Natural killer cell treated with Interleukin-12 subunit alpha and Interleukin-12 subunit beta and Interleukin-15 and Interleukin-18, amount 100 ng/mL, for 72 hours (primary cell): Measurements from ENCODE around the gene TTLL3. TPM values are rescaled to one million over a fixed set of nuclear protein-coding genes. Genes with fewer than 3 reads are reported as not detected.

ENCODE experiments used
- ATAC-seq, 2 donors: fragments of 150-1000 bp; cut with Tn5 transposase in 1 of 2; sonication (Bioruptor Pico), chemical (Tn5 transposase) in 1 of 2; 2 replicates each; pipeline ENCODE4 v1.10.0; 2021
- DNase-seq: peaks from one replicate; pipeline ENCODE4 v3.0.0; 2022; ENCODE audit warnings: low spot score
- H3K27ac Mint-ChIP-seq, 2 donors: 1 replicate in 1 of 2; 2 replicates in 1 of 2; pipeline ENCODE4 v1.8.0; 2022; ENCODE audit warnings: mixed read lengths in 2 of 2, mild to moderate bottlenecking in 1 of 2, moderate library complexity in 1 of 2
- H3K27me3 Mint-ChIP-seq, 2 donors: 1 replicate in 1 of 2; 2 replicates in 1 of 2; pipeline ENCODE4 v1.8.0; 2022; ENCODE audit warnings: mixed read lengths in 2 of 2
- H3K36me3 Mint-ChIP-seq: one replicate; pipeline ENCODE4 v1.8.0; 2022; ENCODE audit warnings: mixed read lengths
- H3K4me1 Mint-ChIP-seq, 2 donors: 1 replicate in 1 of 2; 2 replicates in 1 of 2; pipeline ENCODE4 v1.8.0; 2022; ENCODE audit warnings: low read depth in 2 of 2, mixed read lengths in 2 of 2, mild to moderate bottlenecking in 1 of 2
- H3K4me3 Mint-ChIP-seq: one replicate; pipeline ENCODE4 v1.8.0; 2022; ENCODE audit warnings: mixed read lengths
- H3K9me3 Mint-ChIP-seq: 2 replicates; pipeline ENCODE4 v1.8.0; 2022; ENCODE audit warnings: mixed read lengths
- total RNA-seq, 2 donors: library from RNA; stranded (reverse); gene quantifications; one replicate each; pipeline ENCODE4 v1.2.3, GENCODE V29; 2022

Gene TTLL3
- total RNA-seq, 2 donors from 2014 or later: 50.0 to 91.3 TPM

DNA sequence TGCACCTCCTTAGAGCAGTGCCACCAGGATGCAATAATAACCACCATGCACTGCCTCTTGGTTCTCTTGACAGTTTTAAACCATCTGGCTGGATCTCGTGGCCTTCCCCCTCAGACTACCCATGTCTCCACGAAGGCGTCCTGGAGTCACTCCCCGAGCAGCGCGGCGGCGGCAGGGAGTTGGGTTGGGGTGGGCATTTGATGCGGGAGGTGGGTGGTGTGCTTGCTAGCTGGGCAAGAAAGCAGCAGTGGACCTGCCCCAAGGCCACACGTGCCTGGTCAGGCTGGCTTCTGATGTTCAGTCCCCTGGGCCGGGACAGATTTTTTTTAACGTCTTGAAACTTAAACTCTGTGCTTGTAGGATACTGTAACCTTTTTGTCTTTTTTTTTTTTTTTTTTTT is 3.9 kb upstream of the TTLL3 start:
- H3K9me3 Mint-ChIP-seq: no peaks in the 10 kb centered on the region
- ATAC-seq: no peak
- H3K4me3 Mint-ChIP-seq: no peak overlapping the region
- H3K36me3 Mint-ChIP-seq: peaks cover 20% of the 10 kb centered on the region
- peaks cover 49 to 56% of the 10 kb centered on the region in 2 donors for H3K4me1 Mint-ChIP-seq
- no peaks in the 10 kb centered on the region for H3K27me3 Mint-ChIP-seq
- DNase-seq: no peak
- peak overlapping the region in 1 of 2 donors; percentile 91 for H3K27ac Mint-ChIP-seq

DNA sequence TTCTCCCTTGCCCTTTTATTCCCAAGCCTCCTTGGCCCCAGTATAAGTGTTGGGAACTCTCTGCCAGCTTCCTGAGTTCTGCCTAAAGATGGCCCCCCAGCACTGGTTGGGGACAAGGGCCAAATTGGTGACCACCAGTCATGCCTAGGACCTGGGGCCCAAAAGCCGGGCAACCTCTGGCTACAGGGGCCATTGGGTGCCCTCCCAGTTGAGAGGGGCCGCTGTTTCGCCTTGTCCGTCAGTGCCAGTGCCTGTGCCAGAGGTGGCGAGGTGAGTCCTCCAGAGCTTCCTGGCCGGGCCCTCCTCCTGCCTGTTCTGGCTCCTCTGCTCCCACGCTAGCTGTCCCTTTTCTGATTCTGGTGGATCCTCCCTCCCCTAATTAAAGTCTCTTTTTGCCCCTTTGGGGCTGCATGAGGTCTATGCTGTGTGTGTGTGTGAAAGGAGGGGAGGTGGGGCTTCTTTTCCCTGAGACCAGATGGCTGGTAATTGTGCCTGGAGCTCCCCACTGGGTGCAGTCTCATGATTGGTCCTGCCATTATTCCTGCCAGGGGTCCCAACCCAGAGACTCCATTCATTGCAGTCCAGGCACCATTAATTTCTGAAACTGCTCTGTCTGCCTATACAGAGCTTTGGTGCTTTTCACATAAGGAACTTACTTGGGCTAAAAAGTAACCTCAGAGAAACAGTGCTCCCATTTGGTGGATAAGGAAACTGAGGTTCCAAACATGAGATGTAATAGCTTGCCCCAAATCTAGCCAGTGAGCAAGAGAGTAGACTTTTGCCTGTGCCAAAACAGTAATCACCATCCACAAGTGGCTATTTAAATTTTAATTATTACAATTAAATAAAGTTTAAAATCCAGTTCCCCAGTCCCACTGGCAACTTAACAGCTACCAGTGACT is 3.1 kb upstream of the TTLL3 start:
- Mint-ChIP-seq H3K4me3 (no peak overlapping the region), H3K27ac (peak overlapping the region; percentile 91), H3K4me1 (peaks cover 56 to 63% of the 10 kb centered on the region in 2 donors), H3K9me3 (no peaks in the 10 kb centered on the region), H3K36me3 (peaks cover 23% of the 10 kb centered on the region), H3K27me3 (no peaks in the 10 kb centered on the region)
- DNase-seq (no peak), ATAC-seq (no peak)

DNA sequence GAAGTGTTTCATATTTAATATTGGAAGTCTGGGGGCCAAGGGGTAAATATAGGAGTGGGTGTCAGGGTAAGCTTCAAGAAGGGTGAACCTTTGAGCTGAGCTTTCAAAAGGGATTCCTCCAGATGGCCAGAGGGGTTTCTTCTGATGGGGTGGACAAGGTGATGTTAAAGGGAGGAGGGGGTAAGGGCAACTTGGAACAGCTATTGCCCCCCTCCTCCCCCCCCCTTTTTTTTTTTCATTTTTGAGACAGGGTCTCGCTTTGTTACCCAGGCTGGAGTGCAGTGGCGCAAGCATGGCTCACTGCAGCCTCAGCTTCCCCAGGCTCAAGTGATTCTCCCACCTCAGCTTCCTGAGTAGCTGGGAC is 2.1 kb upstream of the TTLL3 start:
- H3K4me3 Mint-ChIP-seq: peak overlapping the region; percentile 75
- H3K36me3 Mint-ChIP-seq: peaks cover 22% of the 10 kb centered on the region
- peak in 1 of 2 donors; percentile 1 for ATAC-seq
- H3K27ac Mint-ChIP-seq: peak overlapping the region; percentile 91
- DNase-seq: no peak
- peaks cover 56 to 63% of the 10 kb centered on the region in 2 donors for H3K4me1 Mint-ChIP-seq
- no peaks in the 10 kb centered on the region for H3K27me3 Mint-ChIP-seq
- no peaks in the 10 kb centered on the region for H3K9me3 Mint-ChIP-seq

DNA sequence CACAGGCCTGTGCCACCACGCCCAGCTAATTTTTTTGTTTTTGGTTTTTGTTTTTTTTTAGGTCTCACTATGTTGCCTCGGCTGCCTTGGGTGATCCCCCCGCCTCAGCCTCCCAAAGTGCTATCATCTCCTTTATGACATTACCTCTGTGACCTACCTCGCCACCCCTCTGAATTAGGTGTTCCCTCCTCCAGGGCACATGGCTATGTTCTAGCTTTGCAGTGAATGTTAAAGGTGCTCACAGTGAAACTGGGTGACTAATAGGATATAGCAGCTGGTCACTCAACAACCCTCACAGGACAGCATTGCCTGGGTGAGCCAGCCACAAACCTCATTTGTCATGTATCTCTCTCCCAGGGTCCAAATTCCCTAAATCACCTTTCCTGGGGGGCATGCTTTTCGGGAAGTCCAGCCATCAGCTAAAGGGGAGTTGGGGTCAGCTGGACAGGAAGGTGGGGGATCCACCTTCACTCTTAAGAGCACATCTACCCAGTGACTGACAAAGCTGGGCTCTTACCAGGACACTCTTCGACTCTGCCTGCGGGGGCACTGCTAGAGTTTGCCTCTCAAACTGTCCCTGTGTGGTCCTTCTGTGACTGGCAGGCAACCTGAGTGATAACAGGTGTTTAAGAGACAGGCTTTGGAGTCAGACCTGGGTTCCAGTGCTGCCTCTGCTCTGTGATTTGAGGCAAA is 1.6 kb upstream of the TTLL3 start:
- Mint-ChIP-seq H3K27ac (peak overlapping the region; percentile 91), H3K4me1 (peaks cover 51 to 58% of the 10 kb centered on the region in 2 donors), H3K4me3 (peak overlapping the region; percentile 75), H3K36me3 (peaks cover 17% of the 10 kb centered on the region), H3K9me3 (no peaks in the 10 kb centered on the region), H3K27me3 (no peaks in the 10 kb centered on the region)
- peak; percentile 62 for DNase-seq
- peak; percentile 81 to 82 for ATAC-seq

DNA sequence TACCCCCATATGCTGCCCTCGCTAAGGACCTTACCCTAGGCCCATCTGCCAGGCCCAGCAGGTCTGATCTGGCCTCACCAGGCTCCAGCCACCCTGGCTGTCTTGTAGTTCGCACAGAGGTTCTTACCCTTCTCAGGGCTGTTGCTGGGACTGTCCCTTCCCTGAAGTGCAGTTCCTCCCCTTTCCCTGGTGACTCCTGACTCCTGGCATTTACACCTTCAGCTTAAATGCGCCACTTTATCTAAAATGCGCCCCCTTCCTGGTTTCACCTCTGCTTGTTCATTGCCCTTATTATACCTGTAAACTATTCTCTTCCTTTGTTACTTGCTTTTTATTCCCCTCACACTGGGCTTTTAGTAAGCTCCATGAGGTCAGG is 835 bp upstream of the TTLL3 start:
- no peaks in the 10 kb centered on the region for H3K9me3 Mint-ChIP-seq
- H3K36me3 Mint-ChIP-seq: peaks cover 9% of the 10 kb centered on the region
- DNase-seq (peak; percentile 38), ATAC-seq (no peak)
- H3K4me3 Mint-ChIP-seq: peak overlapping the region; percentile 75
- peak overlapping the region; percentile 91 for H3K27ac Mint-ChIP-seq
- H3K4me1 Mint-ChIP-seq: peaks cover 45 to 52% of the 10 kb centered on the region in 2 donors
- H3K27me3 Mint-ChIP-seq: no peaks in the 10 kb centered on the region

DNA sequence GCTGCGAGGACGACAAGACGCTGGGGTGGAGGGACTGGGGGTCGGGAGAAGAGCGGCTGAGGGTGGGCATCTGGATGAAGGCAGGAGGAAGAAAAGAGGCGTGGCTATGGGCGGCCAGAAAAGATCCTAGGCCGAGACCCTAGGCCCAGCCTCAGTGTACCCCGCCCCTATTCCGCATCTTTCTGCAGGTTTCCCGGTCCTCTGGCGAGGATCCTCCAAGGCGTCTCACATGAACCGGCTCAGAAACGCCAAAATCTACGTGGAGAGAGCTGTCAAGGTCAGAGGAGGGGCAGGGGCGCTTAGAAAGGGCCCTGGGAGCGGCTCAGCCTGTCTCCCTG is 340 bp downstream of the TTLL3 start:
- Mint-ChIP-seq H3K36me3 (peaks cover 5% of the 10 kb centered on the region), H3K27ac (peak overlapping the region; percentile 9 to 49), H3K27me3 (no peaks in the 10 kb centered on the region), H3K9me3 (no peaks in the 10 kb centered on the region), H3K4me3 (peak overlapping the region; percentile 75), H3K4me1 (peaks cover 43 to 46% of the 10 kb centered on the region in 2 donors)
- DNase-seq (peak; percentile 37), ATAC-seq (no peak)

DNA sequence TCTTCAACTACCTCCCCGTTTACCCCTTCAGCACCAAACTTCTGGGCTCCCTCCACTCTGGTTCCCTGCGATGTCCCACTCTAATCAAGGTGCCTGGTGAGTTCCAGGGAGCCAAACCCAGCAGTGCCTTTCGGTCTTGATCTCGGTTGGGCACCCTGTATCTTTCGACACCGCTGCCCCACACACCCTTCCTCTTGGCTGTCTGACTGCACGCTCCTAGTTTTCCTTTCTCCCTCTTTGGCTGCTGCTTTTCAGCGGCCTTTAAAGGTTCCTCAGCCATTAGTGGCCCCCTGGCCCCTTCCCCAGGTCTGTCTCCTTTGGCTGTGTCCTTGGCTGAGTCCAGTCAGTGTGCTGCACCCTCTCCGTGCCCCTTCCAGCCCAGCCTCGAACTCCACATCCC is 784 bp downstream of the TTLL3 start:
- Mint-ChIP-seq H3K27ac (peak overlapping the region; percentile 9 to 49), H3K27me3 (no peaks in the 10 kb centered on the region), H3K36me3 (peaks cover 5% of the 10 kb centered on the region), H3K4me1 (peaks cover 43 to 46% of the 10 kb centered on the region in 2 donors), H3K9me3 (no peaks in the 10 kb centered on the region), H3K4me3 (peak overlapping the region; percentile 75)
- ATAC-seq (no peak), DNase-seq (peak; percentile 29)

DNA sequence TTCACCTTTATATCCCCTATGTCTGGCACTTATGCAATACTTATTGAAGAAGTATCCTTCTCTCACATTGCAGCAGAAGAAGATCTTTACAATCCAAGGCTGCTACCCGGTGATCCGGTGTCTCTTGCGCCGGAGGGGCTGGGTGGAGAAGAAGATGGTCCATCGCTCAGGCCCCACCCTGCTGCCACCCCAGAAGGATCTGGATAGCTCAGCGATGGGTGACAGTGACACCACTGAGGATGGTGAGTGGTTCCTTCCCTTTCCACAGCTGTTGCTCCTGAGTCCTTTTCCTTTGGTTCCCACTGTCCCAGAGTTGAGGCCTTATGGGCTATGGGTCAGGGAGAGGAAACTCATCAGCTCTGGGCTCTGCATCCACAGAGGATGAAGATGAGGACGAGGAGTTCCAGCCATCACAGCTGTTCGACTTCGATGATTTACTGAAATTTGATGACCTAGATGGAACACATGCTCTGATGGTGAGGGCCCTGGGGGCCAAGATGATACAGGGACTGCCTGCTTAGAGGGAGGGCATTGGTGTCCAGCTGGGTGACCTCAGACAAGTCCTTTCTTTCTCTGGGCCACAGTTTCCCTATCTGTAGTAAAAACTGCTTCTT is 2.9 kb downstream of the TTLL3 start:
- Mint-ChIP-seq H3K9me3 (no peaks in the 10 kb centered on the region), H3K27ac (no peak overlapping the region), H3K4me3 (no peak overlapping the region), H3K36me3 (peaks cover 5% of the 10 kb centered on the region), H3K4me1 (peaks cover 32% of the 10 kb centered on the region in 2 donors), H3K27me3 (no peaks in the 10 kb centered on the region)
- DNase-seq (peak; percentile 18), ATAC-seq (no peak)

DNA sequence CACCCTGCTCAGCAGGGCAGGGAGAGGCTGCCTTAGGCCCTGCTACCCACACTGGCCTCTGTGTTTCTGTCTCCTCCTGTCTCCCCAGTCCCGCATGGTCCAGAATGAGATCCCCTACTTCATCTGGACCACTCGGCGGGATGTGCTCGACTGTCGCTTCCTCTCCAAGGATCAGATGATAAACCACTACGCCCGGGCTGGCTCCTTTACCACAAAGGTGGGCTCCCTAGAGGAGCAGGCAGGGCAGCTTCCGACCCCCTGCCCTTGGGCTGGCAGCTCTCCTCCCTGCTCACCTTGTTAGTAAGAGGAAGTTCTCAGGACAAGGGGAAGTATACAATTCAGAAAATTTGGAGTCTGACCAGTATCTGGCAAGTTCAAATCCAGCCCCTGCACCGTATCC is 5.9 kb downstream of the TTLL3 start:
- Mint-ChIP-seq H3K4me3 (no peak overlapping the region), H3K27me3 (no peaks in the 10 kb centered on the region), H3K9me3 (no peaks in the 10 kb centered on the region), H3K36me3 (peaks cover 12% of the 10 kb centered on the region), H3K27ac (no peak overlapping the region), H3K4me1 (peaks cover 9 to 16% of the 10 kb centered on the region in 2 donors)
- DNase-seq (no peak), ATAC-seq (no peak)

DNA sequence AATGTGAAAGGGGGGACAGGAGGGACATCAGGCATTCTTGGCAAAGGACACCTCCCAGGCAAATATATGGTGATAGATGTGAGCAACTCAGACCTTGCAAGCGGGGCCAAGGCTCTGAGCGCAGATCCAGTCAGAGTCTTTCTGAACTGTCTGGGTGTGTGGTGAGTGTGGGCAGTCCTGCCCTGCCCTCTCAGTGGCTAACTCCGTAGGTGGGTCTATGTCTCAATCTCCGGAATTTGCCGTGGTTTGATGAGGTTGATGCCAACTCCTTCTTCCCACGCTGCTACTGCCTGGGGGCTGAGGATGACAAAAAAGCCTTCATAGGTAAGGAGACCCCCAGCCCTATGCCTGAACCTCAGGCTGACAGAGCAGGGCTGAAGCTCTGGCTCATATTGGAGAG is 7.4 kb downstream of the TTLL3 start:
- no peak for DNase-seq
- no peak overlapping the region for H3K4me3 Mint-ChIP-seq
- no peak for ATAC-seq
- no peaks in the 10 kb centered on the region for H3K9me3 Mint-ChIP-seq
- H3K27ac Mint-ChIP-seq: no peak overlapping the region
- no peaks in the 10 kb centered on the region for H3K27me3 Mint-ChIP-seq
- H3K4me1 Mint-ChIP-seq: peaks cover 0 to 6% of the 10 kb centered on the region in 2 donors
- H3K36me3 Mint-ChIP-seq: peaks cover 7% of the 10 kb centered on the region

DNA sequence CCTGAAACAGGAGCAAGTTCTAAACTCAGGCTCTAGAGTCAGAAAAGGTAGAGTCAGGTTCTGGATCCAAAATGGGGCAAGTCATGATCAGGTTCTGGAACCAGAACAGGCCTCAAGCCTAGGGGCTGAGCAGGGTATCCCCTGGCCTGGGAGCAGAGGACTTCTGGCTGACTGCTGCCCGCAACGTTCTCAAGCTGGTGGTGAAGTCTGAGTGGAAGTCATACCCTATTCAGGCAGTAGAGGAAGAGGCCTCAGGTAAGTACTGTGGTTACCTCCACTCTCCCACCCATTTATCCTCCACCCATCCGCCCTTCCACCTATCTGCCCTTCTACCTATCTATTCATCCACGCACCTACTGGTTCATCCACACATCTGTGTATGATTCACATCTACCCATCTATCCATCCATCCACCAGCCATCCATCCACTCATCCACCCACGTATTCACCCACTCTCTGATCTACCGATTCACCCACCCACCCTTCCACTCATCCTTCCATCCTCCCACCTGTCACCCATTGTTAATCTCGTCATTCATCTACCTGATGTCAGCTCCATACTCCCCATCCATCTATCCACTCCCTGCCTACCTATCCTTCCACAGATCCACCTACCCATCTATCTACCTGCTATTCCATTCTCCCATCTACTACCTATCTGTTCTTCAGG is 8.7 kb downstream of the TTLL3 start:
- Mint-ChIP-seq H3K4me3 (no peak overlapping the region), H3K27ac (no peak overlapping the region), H3K36me3 (peaks cover 7% of the 10 kb centered on the region), H3K27me3 (no peaks in the 10 kb centered on the region), H3K4me1 (peaks cover 0 to 6% of the 10 kb centered on the region in 2 donors), H3K9me3 (no peaks in the 10 kb centered on the region)
- ATAC-seq (no peak), DNase-seq (no peak)

DNA sequence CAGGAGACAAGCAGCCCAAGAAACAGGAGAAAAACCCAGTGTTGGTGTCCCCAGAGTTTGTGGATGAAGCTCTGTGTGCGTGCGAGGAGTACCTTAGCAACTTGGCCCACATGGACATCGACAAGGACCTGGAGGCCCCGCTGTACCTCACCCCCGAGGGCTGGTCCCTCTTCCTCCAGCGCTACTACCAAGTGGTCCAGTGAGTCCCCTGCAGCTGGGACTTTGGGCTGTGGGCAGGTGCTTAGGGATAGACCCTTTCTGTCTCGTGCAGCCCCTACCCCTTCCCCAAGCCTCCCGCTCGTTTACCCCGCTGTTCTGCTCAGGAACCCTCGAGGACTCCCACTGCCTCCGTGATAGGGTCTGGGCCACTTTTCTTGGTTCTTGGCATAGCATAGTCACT is 10.5 kb downstream of the TTLL3 start:
- H3K4me1 Mint-ChIP-seq: peaks cover 0 to 6% of the 10 kb centered on the region in 2 donors
- H3K27ac Mint-ChIP-seq: no peak overlapping the region
- no peak overlapping the region for H3K4me3 Mint-ChIP-seq
- H3K27me3 Mint-ChIP-seq: no peaks in the 10 kb centered on the region
- ATAC-seq: peak in 1 of 2 donors; percentile 17
- H3K9me3 Mint-ChIP-seq: no peaks in the 10 kb centered on the region
- peaks cover 7% of the 10 kb centered on the region for H3K36me3 Mint-ChIP-seq
- no peak for DNase-seq

DNA sequence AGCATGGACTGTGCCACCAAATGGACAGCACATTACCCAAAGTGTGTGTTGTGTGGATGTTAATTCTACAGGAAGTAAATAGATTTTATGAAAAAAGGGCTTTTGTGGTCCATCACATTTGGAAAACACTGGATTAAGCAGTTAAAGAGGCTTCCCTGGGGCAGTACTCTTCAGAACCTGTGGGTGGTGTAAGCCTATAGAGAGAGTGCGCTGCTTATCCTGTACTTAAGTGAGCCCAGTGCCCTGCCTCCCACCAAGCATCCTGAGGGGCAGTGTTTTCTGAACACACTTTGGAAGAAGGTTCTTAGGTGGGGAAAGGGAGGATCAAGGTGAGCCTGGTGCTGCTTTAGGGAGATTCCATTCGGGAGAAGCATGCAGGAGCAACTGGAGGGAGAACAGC is 10.9 kb downstream of the TTLL3 start:
- H3K4me3 Mint-ChIP-seq: no peak overlapping the region
- H3K4me1 Mint-ChIP-seq: peaks cover 0 to 6% of the 10 kb centered on the region in 2 donors
- no peak for DNase-seq
- H3K36me3 Mint-ChIP-seq: peaks cover 7% of the 10 kb centered on the region
- H3K9me3 Mint-ChIP-seq: no peaks in the 10 kb centered on the region
- H3K27me3 Mint-ChIP-seq: no peaks in the 10 kb centered on the region
- no peak overlapping the region for H3K27ac Mint-ChIP-seq
- ATAC-seq: no peak
